SK-N-SH (cell line): ENCODE data around the gene EHD1.

Source experiments
- CHD2 ChIP-seq: fragments of 150-350 bp; IDR thresholded peaks from 2 replicates; pipeline ENCODE4 v1.6.1; 2018; ENCODE audit warnings: low read length; ENCODE audit not compliant: partially characterized antibody
- CTCF ChIP-seq: fragments of 200-600 bp; sonication (generic); IDR thresholded peaks from 2 replicates; pipeline ENCODE4 v1.6.1; 2017; ENCODE audit warnings: antibody characterized with exemption, mild to moderate bottlenecking, moderate library complexity
- FOXJ3 ChIP-seq: sonication (generic); formaldehyde crosslinking; IDR thresholded peaks from 2 replicates; pipeline ENCODE4 v1.5.1; 2020; ENCODE audit warnings: mild to moderate bottlenecking, missing genetic modification reagents
- MAX ChIP-seq: IDR thresholded peaks from 2 replicates; pipeline ENCODE4 v1.4.0; 2012; ENCODE audit warnings: low read depth
- MEF2A ChIP-seq: IDR thresholded peaks from 2 replicates; pipeline ENCODE4 v1.4.0; 2012; ENCODE audit warnings: low read depth, borderline replicate concordance
- RFX5 ChIP-seq: IDR thresholded peaks from 2 replicates; pipeline ENCODE4 v1.6.1; 2012; ENCODE audit warnings: mild to moderate bottlenecking, improper control_type of control experiment, low read length
- SIN3A ChIP-seq: IDR thresholded peaks from 2 replicates; pipeline ENCODE4 v1.6.1; 2012; ENCODE audit warnings: low read depth, mild to moderate bottlenecking, low read length, moderate library complexity, borderline replicate concordance

GRCh38 chr11:64893194-64894069 is 15.0 kb upstream of the EHD1 start:
- TF ChIP-seq RFX5 (no peak), CTCF (no peak), MEF2A (no peak), SIN3A (no peak), FOXJ3 (CRISPR knock-in tag) (no peak), CHD2 (no peak), MAX (no peak)
